T1000 (cell line): ENCODE data around the gene CORO2A.

Experiments used
- DNase-seq: peaks from one replicate; lab custom pipeline; 2025; ENCODE audit warnings: mixed read lengths; lab: John Stamatoyannopoulos, UW

Gene CORO2A, protein sequence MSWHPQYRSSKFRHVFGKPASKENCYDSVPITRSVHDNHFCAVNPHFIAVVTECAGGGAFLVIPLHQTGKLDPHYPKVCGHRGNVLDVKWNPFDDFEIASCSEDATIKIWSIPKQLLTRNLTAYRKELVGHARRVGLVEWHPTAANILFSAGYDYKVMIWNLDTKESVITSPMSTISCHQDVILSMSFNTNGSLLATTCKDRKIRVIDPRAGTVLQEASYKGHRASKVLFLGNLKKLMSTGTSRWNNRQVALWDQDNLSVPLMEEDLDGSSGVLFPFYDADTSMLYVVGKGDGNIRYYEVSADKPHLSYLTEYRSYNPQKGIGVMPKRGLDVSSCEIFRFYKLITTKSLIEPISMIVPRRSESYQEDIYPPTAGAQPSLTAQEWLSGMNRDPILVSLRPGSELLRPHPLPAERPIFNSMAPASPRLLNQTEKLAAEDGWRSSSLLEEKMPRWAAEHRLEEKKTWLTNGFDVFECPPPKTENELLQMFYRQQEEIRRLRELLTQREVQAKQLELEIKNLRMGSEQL

GRCh38 chr9:98192503-98193335 is at the start of gene CORO2A:
Gene CORO2A, minus strand, starts transcription at chr9:98192637. Its CDS starts 34,977 bp downstream, at chr9:98157660.
- peak; percentile 57 for DNase-seq

DNA sequence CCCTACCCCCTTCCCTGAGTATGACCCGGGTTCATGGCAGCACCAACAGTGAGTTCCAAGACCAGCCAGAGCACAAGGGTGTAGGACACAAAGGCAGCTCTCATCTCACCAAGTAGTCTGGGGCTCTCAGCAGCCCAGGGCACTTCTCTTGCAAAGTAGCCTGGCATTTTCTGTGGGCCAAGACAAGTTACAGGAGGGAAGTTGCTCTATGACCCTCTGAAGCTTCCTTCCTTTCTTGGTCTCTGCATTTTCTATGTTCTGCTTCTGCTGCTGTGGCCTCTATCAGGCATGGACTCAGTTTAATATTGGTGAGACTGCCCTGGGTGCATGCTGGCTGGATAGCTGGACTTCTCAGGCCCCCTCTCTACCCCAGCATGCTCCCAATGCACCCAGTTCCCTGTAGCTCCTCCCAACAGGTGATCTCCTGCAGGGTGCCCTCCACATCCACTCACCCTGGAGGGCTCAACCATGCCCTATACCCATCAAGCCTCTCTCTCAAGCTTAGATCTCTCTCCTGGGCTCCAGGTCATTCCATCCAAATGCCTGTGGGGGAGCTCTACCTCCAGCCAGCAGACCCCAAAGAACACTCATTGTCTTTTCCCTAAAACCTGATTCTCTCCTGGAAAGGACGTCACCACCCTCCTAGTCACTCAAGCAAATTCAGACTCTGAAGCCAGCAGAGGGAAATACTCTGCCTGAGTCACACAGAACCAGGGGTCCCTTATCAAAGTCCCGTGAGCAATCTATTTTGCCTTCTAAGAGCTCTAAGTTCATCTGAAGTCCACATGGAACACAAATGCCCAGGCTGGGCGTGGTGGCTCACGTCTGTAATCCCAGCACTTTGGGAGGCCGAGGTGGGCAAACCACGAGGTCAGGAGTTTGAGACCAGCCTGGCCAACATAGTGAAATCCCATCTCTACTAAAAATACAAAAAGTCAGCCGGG is 49.2 kb upstream of the CORO2A start:
- no peak for DNase-seq

GRCh38 chr9:98240475-98240874 is 48.0 kb upstream of the CORO2A start:
- DNase-seq, result no peak

GRCh38 chr9:98236901-98237487 is 44.6 kb upstream of the CORO2A start:
- no peak for DNase-seq

DNA sequence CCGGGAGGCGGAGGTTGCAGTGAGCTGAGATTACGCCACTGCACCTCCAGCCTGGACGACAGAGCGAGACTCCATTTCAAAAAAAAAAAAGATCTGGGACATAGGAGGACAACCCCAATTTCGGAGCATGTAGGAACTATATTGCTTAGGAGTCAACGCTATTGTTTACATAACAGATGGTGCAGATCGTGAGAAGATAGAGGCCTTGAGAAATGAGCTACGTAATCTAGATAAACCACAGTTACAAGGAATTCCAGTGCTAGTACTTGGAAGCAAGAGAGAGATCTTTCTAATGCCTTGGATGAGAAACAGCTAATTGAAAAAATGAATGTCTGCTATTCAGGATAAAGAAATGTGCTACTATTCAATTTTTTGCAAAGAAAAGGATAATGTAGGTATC is 42.7 kb upstream of the CORO2A start:
- DNase-seq, result no peak

DNA sequence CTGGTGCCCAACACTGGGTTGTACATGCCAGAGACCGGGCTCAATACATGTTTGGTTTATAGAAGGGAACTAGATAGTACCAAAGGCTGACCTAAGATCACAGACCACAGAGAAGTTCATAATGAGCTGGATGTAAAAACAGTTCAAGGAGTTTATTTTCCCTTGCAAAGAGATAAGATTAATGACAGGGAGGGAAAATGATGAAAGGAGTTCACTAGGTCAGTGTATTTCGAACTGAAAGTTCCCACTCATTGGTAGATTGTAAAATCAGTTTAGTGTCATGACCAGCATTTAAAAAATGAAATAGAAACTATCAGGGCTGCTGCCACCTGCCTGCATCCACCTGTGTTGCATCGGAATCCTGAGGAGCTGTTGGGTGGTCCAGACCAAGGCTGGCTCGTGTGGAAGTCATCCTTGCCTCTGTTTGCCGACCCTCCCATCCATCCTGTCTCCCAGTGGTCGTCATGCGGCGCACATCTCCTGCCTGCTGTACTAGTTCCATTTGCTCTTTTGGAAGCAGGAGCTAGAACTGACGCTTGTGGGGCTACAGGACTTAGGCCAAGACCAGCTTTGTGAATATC is 41.9 kb upstream of the CORO2A start:
- no peak for DNase-seq

DNA sequence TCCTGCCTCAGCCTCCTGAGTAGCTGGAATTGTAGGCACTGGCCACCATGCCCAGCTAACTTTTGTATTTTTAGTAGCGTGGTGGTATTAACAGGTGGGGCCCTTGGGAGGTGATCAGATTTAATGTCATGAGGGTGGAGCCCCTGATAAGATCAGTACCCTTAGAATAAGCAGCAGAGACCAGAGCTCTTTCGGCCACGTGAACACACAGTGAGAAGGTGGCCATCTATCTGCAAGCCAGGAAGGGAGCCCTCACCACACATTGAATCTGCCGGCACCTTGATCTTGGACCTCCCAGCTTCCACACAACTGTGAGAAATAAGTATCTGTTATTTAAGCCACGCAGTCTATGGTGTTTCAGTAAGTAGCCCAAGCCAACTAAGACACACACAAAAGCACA is 40.5 kb upstream of the CORO2A start:
- no peak for DNase-seq

DNA sequence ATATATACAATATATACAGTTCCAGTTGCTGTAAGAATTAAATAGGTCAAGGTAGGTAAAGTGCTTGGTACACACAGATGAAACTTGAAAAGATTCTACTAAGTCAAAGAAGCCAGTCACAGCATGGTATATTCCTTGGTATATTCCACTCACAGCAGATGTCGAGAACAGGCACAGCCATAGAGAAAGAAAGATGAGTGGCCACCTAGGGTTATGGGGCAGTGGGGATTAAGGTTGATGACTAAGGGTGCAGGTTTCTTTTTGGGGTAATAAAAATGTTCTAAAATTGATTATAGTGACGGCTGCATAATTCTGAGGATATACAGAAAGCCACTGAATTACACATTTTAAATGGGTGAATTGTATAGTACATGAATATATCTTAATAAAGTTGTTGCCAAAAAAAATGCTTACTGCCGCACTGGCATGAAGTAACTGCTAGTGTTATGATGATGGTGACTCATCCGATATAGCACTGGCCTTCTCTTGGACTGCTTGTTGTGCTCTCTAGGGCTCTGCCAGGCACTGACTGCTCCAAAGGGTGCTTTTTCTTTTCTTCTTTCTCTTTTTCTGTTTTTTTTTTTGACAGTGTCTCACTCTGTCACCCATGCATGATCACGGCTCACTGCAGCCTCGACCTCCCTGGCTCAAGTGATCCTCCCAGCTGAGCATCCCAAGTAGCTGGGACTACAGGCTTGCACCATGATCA is 39.5 kb upstream of the CORO2A start:
- no peak for DNase-seq

DNA sequence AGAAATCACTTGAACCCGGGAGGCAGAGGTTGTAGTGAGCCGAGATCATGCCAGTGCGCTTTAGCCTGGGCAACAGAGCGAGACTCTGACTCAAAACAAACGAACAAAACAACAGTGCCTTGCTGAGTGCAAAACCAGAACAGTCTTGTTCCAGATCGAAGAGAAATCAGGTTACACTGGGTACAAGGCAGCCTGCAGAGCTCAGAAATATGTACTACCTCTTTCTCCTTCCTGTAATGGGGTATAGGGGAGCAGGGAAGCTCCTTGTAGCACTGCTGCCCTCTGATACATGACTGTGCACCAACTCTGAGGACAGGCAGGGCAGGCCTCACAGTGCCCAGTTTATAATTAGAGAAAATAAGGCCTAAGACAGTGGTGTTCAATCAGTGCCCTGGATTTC is 38.4 kb upstream of the CORO2A start:
- no peak for DNase-seq

DNA sequence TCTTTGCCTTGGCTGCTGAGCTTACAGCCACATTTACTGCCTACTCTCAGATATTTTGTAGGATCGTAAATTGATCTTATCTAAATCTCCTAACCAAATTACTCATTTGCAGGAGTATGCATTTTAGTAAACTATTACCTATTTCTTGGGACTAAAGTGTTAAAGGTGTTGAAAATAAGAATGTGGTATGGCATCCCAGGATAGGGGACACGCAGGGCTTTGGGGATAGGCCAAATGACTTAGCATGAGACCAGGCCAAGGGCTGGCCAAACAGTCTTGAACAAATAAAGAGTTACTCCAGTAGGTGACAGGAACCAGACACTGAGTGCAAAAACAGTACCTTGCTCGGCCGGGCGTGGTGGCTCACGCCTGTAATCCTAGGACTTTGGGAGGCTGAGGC is 37.9 kb upstream of the CORO2A start:
- no peak for DNase-seq

- DNase-seq, result no peak
Observed at GRCh38 chr9:98229620-98230019, 37.2 kb upstream of the CORO2A start.

GRCh38 chr9:98229090-98229395 is 36.6 kb upstream of the CORO2A start:
- DNase-seq, result no peak

GRCh38 chr9:98228392-98229089 is 36.1 kb upstream of the CORO2A start:
- DNase-seq, result no peak

DNA sequence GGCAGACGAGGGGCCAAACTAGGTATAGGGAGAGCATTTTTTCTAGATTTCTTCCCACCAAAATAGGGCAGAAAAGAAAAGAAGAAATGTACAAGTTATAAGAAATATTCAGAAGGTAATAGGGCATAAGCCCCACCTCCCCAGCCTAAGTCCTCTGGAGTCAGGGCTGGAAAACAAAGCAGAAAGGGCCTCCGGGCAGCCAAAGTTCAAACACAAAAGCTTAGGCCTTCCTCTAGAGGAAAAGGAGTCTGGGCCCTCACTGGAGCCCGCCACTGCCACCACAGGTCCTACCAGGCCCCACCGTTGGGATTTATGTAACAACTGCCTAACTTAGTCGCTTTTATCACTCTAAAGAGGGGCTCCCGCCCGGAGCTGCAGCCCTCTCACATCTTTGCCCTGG is 35.4 kb upstream of the CORO2A start:
- no peak for DNase-seq

DNA sequence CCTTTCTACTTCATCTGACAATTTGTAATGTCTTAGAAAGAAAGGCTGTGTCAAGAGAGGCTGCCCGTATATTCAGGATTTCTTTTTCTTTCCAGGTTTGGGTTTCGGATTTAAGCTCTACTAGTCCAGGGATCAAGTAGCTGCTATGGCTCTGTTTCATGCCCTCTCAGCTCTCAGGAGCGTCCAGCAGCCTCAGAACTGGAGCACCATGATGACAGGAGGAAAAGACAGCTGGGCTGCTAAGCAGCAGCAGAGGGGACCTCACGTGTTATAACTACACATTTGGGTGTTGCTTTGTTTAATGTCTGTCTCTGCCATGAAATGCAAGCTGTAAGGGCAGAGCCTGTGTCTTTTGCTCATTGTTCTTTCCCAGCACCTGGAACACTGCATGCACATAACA is 34.5 kb upstream of the CORO2A start:
- DNase-seq, result no peak

- DNase-seq, result no peak
Observed at GRCh38 chr9:98226516-98226915, 34.1 kb upstream of the CORO2A start.

DNA sequence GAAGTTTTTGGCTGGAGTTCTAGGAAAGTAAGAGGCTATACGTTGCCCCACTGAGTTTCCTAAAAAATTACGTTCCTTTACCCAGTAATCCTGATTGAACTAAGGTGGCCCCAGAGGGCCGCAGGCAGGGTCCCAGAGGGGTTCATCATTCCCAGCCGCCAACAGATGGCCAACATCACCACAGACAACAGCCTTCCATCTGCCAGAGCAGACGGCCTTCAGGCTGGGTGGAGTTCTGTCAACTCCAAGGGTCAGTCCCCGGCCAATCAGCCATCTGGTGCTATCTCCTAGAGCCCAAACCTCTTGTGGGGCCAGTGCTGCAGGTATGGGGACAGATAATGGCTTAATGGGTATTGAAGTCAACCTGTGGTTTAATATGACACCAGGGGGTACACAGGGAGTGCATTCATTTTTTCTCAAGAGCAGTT is 32.6 kb upstream of the CORO2A start:
- no peak for DNase-seq

- peak; percentile 78 for DNase-seq
Observed at GRCh38 chr9:98222885-98223691, 30.7 kb upstream of the CORO2A start.

DNA sequence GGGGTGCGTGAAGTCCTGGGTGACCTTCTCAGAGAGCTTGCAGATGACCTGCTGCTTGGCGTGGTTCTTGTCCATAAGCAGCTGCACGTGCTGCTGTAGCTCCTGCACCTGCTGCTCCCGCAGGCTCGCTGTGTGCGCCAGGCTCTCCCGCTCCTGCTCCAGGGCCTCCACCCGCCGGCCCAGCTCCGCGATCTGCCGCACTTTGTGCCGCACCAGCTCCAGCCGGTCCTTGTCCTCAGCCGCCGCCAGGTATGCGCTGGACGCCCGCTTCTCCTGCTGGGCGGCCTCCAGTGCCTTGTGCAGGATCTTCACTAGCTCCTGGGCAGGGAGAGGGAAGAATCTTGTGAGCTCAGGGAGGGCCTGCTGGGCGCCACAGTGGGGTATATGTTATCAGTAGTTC is 28.5 kb upstream of the CORO2A start:
- DNase-seq, result no peak
